Fibroblast of lung (primary cell): ENCODE results near the gene GRAP2. TPM values are rescaled to one million over a fixed set of nuclear protein-coding genes. Genes with fewer than 3 reads are reported as not detected.
"Not testable (repeated sequence)": the region's sequence is repeated elsewhere in the genome, so short reads cannot be mapped to it uniquely, and the experiment has no call there.

ENCODE experiments used
- DNase-seq, 2 donors: peaks; one replicate each; pipeline versions ENCODE4 v3.0.0 to v3.0.0-alpha.2; 2010; ENCODE audit warnings: low read depth in 2 of 2
- H2AFZ ChIP-seq: 2 replicates; pipeline ENCODE4 v1.5.1; 2012; ENCODE audit warnings: low read length, control low read depth, inconsistent platforms
- H3K27ac ChIP-seq: 2 replicates; pipeline ENCODE4 v1.5.1; 2011; ENCODE audit warnings: low read length, control low read depth; ENCODE audit not compliant: insufficient read depth
- H3K27me3 ChIP-seq: 2 replicates; pipeline ENCODE4 v1.5.1; 2011; ENCODE audit warnings: mild to moderate bottlenecking, low read length; ENCODE audit not compliant: control insufficient read depth, insufficient read depth
- H3K36me3 ChIP-seq: 2 replicates; pipeline ENCODE4 v1.5.1; 2011; ENCODE audit warnings: low read length; ENCODE audit not compliant: control insufficient read depth, insufficient read depth
- H3K4me1 ChIP-seq: 2 replicates; pipeline ENCODE4 v1.5.1; 2011; ENCODE audit warnings: low read length; ENCODE audit not compliant: control insufficient read depth, insufficient read depth; ENCODE audit errors: extremely low read depth
- H3K4me2 ChIP-seq: 2 replicates; pipeline ENCODE4 v1.5.1; 2011; ENCODE audit warnings: low read length, control low read depth; ENCODE audit not compliant: insufficient read depth; ENCODE audit errors: extremely low read depth
- H3K4me3 ChIP-seq, 4 experiments: fragments of 200-600 bp in 1 of 4; sonication (generic) in 1 of 4; replicated peaks in 1 of 4; 2 replicates each; pipeline ENCODE4 v1.5.1; 2011 to 2016; ENCODE audit warnings: low read length in 4 of 4, low read depth in 3 of 4, mild to moderate bottlenecking in 3 of 4, control low read depth in 2 of 4, inconsistent platforms in 1 of 4, mixed read lengths in 1 of 4; ENCODE audit not compliant: insufficient read depth in 1 of 4; ENCODE audit errors: control extremely low read depth in 1 of 4
- H3K79me2 ChIP-seq: 2 replicates; pipeline ENCODE4 v1.5.1; 2012; ENCODE audit warnings: mild to moderate bottlenecking, low read length, inconsistent platforms; ENCODE audit not compliant: control insufficient read depth, insufficient read depth
- H3K9ac ChIP-seq: 2 replicates; pipeline ENCODE4 v1.5.1; 2011; ENCODE audit warnings: mild to moderate bottlenecking, low read length, control low read depth; ENCODE audit not compliant: insufficient read depth
- H3K9me3 ChIP-seq: 2 replicates; pipeline ENCODE4 v1.5.1; 2012; ENCODE audit warnings: low read depth, low read length; ENCODE audit not compliant: control insufficient read depth, insufficient read depth
- H4K20me1 ChIP-seq: 2 replicates; pipeline ENCODE4 v1.5.1; 2011; ENCODE audit warnings: low read length; ENCODE audit not compliant: control insufficient read depth, insufficient read depth; ENCODE audit errors: extremely low read depth
- CTCF ChIP-seq, 2 donors: IDR thresholded peaks in 1 of 2; conservative IDR thresholded peaks in 1 of 2; 1 replicate in 1 of 2; 2 replicates in 1 of 2; pipeline ENCODE4 v1.5.1; 2011 to 2012; ENCODE audit warnings: low read length in 2 of 2, control low read depth in 1 of 2, inconsistent platforms in 1 of 2, low read depth in 1 of 2, mild to moderate bottlenecking in 1 of 2
- EZH2 ChIP-seq: IDR thresholded peaks from 2 replicates; pipeline ENCODE4 v1.5.1; 2012; ENCODE audit warnings: low read length, control low read depth, mild to moderate bottlenecking; ENCODE audit errors: missing control alignments
- polyA plus RNA-seq, 2 donors: library from polyadenylated mRNA; depleted of rRNA in 1 of 2; stranded (reverse) in 1 of 2; unstranded in 1 of 2; fragments of >200 nt; gene quantifications; 2 replicates each; pipeline ENCODE4 v1.2.1, GENCODE V29; 2011 to 2012; ENCODE audit warnings: missing spikeins in 1 of 2
- total RNA-seq: library from RNA; depleted of rRNA; stranded (reverse); fragments of >200 nt; gene quantifications from 2 replicates; pipeline ENCODE4 v1.2.1, GENCODE V29; 2014

Gene GRAP2
- total and polyA plus RNA-seq, 2 donors (not counting 1 experiment from before 2014, with no cell fraction given) = not detected

GRCh38 chr22:39991159-39991860 is 90.4 kb downstream of the GRAP2 start:
- no peaks in the 10 kb centered on the region for H3K9me3 ChIP-seq
- H3K27me3 ChIP-seq = peaks cover 8% of the 10 kb centered on the region
- no peak overlapping the region for H3K4me3 ChIP-seq
- H3K36me3 ChIP-seq = no peaks in the 10 kb centered on the region
- H3K79me2 ChIP-seq = no peaks in the 10 kb centered on the region
- no peak overlapping the region for H3K27ac ChIP-seq
- no peaks in the 10 kb centered on the region for H4K20me1 ChIP-seq
- TF ChIP-seq EZH2 = no peak
- no peak for TF ChIP-seq CTCF (conservative IDR thresholded peaks at IDR 0.05 in 1 of 2, IDR thresholded peaks at IDR 0.05 in 1 of 2; ENCODE audit: low read depth in 1 of 2, low read length in 2 of 2)
- H3K9ac ChIP-seq = no peak overlapping the region
- DNase-seq = no peak
- H3K4me2 ChIP-seq = no peak overlapping the region
- H2AFZ ChIP-seq = no peak overlapping the region
- H3K4me1 ChIP-seq = no peaks in the 10 kb centered on the region

GRCh38 chr22:39992088-39992826 is 91.4 kb downstream of the GRAP2 start:
- no peak for TF ChIP-seq EZH2
- TF ChIP-seq CTCF (conservative IDR thresholded peaks at IDR 0.05 in 1 of 2, IDR thresholded peaks at IDR 0.05 in 1 of 2; ENCODE audit: low read depth in 1 of 2, low read length in 2 of 2) = no peak
- Histone ChIP-seq H3K4me3 (no peak overlapping the region), H4K20me1 (no peaks in the 10 kb centered on the region), H3K9me3 (no peaks in the 10 kb centered on the region), H3K4me2 (no peak overlapping the region), H3K27ac (no peak overlapping the region), H3K79me2 (no peaks in the 10 kb centered on the region), H3K36me3 (no peaks in the 10 kb centered on the region), H3K9ac (no peak overlapping the region), H3K4me1 (no peaks in the 10 kb centered on the region), H3K27me3 (peaks cover 6% of the 10 kb centered on the region), H2AFZ (no peak overlapping the region)
- DNase-seq = no peak

- H3K4me1 ChIP-seq, H3K36me3 ChIP-seq, H3K27ac ChIP-seq, H3K27me3 ChIP-seq, H3K9me3 ChIP-seq, H3K4me2 ChIP-seq, H3K4me3 ChIP-seq, H3K9ac ChIP-seq, H4K20me1 ChIP-seq, DNase-seq, H2AFZ ChIP-seq, H3K79me2 ChIP-seq: not testable (repeated sequence)
Measured at GRCh38 chr22:39992894-39993293, 92.0 kb downstream of the GRAP2 start.
